NCI-H2029 (cell line): Measurements from ENCODE around the gene CCDC73.
"Not testable (repeated sequence)": the region's sequence is repeated elsewhere in the genome, so short reads cannot be mapped to it uniquely, and the experiment has no call there.

Experiments
- DNase-seq: peaks from one replicate; lab custom pipeline; 2025; lab: John Stamatoyannopoulos, UW

The CCDC73 gene

DNA sequence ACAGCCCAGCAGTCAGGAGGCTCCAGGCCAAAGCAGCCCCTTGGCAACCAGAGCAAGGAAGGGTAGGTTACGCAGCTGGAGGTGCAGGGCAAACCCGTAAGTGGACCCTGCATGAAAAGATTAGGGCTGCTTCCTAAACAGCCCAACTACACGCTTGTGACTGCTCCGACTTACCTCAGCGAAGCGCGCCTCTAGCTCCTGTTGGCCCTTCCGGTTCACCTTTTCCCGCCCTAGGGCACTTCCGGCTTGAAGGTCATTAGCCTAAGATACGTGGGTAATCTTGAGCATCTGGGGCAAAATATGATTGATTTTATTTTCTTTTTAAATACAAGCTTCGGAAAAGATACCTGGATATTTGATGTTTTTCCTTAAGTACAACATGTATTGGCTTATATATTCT, at the start of gene CCDC73:
TSS of gene CCDC73 (minus strand) at position 224 of the 400 bp plus-strand sequence. CDS start 34,419 bp downstream, outside the sequence.
- DNase-seq, result no peak

DNA sequence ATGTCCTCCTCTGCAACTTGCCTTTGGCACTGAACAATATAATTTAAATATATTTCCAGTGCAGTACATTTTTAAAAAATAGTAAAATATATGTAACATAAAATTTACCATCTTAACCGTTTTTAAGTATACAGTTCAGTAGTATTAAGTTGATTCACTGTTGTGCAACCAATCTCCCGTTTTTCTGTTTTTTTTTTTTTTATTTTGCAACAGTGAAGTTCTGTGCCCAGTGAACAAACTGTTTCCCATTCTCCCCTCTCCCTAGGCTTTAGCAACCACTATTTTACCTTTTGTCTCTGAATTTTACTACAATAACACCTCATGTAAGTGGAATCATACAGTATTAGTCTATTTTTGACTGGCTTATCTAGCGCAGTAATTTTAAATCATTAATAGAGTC, 49.1 kb upstream of the CCDC73 start:
- DNase-seq, result no peak

DNA sequence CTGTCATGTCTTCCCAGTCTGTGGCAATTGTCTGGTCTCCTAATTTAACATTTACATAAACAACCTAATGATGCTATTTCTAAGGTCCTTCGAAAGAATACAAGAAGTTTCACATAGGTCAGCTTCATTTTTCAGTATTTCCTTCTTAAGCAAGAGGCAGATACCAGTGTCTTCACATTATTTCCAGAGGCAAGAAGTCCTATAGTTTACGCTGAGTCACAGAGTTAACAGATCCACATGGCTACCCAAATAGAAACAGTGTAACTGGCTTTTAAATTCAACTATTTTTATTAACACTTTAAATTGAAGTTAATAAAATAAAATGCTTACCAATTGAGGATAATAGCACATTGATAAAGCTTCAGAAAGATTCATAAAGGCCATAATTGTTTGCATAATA, 46.1 kb upstream of the CCDC73 start:
- no peak for DNase-seq

DNA sequence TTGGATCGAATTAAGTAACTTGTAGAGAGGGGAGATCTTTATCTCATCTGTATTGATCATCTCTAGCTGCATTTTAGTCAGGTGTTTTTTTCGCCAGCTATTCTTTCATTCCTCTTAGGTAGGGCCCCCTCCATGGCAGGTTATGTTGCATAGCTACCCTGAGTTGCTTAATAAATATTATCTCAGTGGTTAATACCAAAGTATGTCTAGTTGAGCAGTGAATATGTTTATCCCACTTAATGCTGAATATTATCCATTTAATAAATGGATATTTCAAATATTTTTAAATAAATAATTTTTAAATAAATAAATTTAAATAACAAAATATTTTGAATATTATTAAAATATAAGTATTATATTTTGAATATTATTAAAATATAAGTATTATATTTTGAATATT, 44.8 kb upstream of the CCDC73 start:
- DNase-seq, result no peak

DNA sequence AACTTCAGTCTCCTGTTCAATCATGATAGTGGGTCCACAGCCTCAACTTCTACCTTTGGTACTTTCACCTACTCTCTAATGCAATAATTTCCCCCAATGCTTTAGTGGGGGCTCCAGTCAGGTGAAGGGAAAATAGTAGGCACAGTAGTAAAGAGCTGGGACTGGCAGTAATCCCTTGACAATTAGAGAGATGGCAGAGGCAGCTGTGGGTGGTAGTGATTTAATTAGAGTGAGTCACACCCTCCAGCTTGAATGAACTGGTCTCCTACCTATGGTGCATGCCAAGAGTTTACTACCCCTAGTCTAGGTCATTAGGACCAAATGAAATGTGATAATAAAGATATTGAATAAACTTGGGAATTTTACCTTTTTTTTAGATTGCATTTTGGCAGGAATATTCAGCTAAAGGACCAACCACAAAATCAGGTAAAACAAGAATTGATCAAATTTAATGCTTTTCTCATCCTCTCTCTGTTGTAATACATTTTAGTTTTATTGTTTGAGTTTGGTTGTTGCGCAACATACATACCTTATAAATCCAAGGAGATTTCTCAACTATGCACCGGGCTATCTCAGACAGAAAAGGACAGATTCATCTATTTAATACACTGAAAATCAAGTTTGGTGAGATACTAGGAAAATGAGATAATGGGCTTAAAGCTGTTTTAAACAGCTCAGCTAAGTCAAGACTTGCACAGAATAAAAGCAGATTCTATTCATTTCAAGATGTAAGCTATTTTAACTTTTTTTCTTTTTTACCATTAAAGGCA, 44.2 kb upstream of the CCDC73 start:
- DNase-seq, result no peak

DNA sequence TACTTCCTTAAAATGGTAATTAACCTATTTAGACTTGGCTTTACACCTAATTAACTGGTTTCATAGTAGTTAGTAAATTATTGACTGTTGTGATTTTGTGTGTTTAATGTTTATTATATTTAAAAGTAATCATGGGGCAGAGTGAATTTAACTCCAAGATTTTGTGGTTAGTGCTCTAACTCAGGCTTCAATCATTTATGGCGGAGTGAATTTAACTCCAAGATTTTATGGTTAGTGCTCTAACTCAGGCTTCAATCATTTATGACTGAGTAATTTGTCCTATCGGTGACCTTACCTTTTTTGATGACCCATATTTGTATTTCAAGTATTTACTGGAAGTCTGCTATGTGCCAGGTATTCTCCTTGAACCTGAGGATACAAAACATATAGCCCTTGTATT, 42.5 kb upstream of the CCDC73 start:
- no peak for DNase-seq

DNA sequence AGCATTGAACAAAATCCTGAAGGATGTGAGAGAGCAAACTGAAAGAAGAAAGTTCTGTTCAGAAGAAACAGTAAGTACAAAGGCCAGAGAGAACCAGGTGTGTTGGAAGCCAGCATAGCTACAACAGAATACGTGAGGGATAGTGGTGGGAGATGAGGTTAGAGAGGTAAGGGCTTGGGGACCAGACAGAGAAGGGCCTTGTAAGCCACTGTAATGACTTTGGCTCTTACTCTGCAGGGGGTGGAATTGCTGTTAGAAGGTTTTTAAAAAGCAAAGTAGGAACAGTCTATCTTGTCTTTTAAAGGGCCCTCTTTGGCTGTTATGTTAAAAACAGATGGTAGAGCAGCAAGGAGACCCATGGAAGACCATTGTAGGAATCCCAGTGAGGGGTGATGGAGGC, 39.5 kb upstream of the CCDC73 start:
- no peak for DNase-seq

DNA sequence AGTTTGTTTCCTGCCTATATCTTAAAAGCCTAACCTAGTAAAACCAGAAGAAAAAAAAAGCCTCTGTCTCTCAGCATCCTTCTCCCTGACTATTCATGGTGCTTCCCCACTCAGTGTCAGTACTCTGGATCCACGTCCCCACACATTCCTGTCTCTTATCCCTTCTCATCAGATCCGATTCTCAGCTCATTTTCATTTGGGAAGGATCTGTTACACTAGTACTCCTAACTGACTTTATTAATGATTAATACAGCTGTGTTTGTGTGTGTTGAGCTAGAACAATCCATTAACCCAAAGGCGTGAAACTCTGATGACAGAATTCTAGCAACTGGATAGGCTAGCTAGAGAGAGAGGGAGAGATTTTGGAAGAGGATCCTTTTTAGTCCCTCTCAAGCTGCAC, 36.8 kb upstream of the CCDC73 start:
- DNase-seq, result no peak

DNA sequence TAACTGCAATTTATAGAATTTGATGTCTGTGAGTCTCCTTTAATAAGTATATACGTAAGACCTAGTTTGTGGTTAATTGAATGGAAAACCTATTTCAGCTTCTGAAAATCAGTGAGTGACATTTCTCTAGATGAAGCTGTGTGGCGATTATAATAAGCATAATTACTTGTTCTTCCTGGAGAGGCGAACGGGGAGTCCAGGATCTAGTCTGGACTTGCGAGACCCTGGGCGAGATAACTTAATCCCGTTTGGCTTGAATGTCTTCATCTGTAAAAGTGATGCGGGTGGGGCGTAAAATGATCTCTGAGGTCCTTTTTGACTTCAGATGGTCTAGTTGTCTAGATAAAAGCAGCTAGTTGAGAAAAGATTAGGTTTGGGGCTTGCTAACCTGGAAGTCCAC, 36.3 kb upstream of the CCDC73 start:
- no peak for DNase-seq

DNA sequence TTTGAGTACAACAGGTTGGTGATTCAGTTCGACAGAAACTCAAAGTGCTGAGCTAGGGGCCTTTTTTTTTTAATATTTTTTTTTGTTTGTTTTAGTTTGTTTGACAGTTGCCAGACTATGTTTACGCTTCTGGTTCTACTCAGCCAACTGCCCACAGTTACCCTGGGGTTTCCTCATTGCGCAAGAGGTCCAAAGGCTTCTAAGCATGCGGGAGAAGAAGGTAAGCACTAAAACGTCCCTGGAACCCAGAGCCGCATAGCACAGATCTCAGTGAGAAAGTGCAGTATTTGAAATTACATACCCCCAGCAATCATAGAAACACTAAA, 35.9 kb upstream of the CCDC73 start:
- peak; percentile 23 for DNase-seq

DNA sequence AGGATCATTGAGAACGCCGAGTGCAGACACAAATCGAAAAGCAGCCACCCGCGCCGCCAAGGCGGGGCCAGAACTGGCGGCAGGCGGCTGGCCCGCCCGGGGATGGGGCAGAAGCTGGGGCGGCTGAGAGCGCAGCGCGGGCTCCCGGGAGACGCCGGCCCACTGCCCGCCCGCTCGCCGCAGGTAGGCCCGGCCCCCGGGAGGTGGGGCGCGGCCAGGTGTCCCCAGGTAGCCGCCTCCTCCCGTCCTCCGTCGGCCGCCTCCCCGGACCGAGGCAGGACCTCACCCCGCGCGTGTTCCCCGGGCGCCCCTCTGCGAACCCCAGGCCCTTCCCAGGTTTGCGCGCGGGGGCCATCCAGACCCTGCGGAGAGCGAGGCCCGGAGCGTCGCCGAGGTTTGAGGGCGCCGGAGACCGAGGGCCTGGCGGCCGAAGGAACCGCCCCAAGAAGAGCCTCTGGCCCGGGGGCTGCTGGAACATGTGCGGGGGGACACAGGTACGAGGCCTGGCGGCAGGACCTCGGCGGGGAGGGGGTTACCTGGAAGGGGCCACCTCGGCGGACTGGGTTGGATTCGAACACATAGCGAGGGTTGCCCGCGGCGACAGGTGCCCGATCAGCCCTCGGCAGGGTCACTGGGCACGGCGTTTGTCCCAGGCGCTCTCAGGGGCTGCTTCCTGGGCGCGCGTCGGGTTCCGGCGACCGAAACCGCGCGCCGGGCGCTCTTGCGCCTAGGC, 35.4 kb upstream of the CCDC73 start, which contains the start of gene PRRG4:
TSS of gene PRRG4 (plus strand) at position 248 of the 733 bp plus-strand sequence. CDS start 603 bp downstream, outside the sequence.
- DNase-seq, result peak; percentile 83

DNA sequence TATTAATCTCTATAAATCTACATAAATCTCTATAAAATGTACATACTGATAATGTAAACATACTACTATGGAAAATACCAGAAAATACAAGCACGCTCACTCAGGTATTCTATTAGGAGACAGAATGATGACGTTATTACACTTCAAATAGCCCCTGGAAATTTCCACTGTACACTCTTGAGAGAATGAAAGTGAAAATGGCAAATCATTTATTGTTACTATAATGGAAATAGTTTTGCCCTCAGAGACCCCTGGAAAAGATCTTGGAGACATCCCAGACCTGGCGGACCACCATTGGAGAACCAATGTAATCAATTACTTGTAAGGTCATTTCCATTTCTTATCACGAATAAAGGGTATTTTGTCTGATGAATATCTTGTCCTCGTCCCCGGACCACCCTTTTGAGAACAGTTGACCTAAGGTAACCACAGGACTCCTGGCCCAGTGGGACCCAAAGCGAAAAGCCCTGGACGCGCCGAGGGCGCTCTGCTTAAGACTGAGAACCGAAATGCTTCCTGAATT, 34.8 kb upstream of the CCDC73 start:
- peak; percentile 74 for DNase-seq

DNA sequence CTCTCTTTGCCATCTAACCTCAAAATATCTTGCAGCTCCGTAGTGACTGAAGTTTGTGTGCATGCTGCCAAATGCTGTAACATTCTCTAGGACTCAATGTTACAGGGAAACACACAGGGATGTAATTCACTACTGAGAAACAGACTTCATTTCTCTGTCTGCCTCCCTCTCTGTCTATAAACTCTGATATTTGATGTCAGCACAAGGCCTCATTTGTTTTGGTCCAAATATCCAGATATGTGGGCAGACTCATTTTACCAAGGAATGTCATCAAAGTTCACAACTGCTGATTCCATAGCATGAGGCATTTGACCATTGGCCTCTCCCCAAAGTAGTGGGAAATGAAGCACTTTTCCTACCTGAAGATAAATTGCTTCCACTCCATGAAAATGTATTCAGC, 32.8 kb upstream of the CCDC73 start:
- no peak for DNase-seq

DNA sequence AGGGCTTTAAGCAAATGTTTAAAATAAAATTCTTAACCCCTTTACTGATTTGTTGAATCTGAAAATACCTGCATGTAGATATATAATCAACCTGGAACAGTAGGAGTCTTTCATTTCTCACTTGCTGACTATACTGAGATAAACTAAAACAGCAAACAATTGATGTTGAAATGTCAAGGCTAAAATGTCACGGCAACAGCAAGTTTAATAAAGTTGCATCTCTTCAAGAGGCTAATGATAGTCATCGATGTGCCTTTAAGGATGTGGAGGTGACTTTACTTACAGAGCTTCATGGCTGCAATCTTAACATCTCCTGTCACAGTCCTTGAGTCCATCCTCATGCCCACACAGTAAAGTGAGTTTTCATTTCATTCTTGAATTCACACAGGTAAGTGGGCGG, 31.7 kb upstream of the CCDC73 start:
- no peak for DNase-seq

DNA sequence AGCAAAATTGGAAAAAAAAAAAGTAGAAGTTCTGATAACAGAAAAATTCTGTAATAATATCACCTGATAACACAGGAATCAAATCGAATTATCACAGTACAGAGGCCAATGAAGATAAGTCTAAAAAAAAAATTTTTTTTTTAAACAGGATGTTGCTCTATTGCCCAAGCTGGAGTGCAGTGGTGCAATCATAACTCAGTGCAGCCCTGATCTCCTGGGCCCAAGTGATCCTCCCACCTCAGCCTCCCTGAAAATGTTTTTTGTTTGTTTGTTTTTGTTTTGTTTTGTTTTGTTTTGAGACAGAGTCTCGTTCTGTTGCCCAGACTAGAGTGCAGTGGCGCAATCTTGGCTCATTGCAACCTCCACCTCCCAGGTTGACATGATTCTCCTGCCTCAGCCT, 29.2 kb upstream of the CCDC73 start:
- DNase-seq, result not testable (repeated sequence)

DNA sequence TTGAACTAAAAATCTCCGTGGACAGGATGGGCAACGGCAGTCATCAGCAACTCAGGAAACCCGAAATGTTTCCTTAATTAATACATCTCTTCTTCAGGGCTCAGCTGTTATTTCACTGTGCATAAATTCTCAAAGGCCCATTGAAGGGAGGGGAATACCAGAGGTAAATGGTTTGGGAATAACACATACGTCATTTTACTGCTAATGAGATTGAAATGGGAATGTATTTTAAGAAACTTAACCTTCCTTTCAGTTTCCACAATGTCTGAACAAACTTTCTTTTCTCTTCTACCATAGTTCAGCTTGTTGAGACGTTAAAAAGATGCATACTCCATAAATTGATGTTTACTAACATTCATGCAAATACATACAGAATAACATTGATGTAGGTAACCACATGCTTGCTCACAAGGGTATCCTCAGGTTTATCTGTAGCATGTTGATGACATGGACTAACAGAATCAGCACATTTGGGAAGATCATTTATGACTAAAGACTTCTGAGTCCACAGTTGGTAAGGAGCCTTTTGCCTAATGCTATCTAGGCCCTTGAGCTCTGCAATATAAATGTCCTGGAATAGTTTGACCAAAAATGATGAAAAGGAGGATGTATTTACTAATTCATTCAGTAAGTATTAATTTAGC, 27.6 kb upstream of the CCDC73 start:
- DNase-seq, result no peak

DNA sequence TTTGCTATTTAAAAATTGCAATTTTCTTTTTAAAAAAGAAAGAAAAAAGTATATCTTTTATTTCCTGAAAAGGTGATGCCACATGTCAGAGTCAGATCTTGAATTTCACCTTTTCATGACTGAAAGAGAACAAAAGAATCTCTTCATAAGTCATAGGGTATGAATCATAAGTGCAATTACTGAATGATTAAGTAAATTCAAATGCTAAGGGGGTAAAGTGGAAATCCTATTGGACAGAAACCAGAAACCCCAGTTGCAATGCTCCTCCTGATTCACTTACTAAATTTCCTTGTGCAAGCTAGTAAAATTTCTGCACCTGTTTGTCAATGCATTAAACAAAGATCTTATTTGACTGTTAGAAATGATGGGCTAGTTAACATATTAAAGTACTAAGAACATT, 27.1 kb upstream of the CCDC73 start:
- DNase-seq, result no peak

DNA sequence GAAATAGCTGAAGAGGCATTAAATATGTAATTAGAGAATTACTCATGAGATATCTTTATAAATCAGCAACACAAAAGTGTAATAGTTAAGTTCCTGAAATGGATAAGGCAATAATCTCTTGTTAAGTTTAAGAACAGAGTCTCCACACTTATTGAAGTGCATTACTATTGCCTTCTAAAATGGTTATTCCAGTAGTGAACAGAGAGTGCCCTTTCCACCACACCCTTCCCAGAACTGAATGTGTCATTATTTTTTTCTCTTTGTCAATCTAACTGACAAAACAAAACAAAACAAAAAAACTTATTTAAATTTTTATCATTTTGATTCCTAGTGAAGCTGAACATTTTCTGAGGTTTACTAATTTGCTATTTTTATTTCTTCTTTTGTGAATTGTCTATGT, 26.0 kb upstream of the CCDC73 start:
- no peak for DNase-seq

DNA sequence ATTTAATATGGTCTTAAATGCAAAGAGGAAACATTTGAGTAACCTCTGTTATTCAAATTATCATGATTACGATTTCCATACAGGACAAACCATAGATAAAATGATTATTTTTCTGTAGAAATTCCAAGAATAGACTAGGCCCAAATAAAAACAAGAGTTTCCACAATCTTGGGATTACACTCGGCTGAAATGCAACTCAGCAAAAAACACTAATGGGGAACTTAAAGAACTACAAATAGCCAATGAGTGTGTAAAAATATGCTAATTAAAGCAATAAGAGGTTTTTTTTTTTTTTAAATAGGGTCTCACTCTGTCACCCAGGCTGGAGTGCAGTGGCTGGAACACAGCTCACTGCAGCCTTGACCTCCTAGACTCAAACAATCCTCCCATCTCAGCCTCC, 24.7 kb upstream of the CCDC73 start:
- DNase-seq, result no peak

DNA sequence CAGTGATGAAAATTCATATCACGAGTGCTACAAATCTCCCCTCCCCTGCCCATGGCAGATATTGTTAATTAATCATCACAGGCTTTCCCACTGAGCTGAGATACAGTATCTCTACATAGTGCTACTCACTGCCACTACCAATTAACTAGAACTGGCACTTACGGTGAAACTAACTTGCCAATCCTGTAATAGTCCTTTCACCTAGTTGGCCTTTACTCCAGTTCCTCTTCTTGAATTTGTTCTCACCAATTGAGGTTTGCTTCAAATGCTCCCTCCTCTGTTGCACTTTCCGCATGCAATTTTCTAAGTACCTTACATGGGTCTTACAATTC, 23.4 kb upstream of the CCDC73 start:
- no peak for DNase-seq

DNA sequence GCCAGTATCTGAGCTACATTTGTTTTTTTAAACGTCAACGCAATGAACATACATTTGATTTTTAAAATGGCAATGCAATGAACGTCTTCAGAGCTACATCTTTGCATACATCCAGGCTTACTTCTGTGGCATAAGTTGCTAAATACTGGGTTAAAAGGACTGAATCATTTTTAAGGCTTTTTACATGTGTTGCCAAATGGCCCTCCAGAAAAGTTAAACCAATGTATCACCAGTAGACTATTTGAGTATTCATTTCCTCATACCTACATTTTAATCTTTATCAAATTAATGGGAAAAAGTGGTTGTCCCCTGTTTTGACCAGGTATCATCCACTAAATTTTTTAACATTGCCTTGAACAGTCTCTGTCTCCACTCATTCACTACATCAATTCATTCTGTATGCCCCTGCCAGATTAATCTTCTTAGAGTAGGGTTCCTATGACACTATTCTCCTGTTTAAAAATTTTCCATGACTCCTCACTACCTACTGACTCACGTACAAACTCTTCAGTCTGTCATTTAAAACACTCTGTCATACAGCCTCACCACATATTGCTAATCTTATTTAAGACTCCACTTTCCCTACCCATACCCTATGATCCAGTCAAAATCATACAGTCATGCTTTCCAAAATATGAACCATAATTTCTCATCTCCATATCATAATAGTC, 22.9 kb upstream of the CCDC73 start:
- no peak for DNase-seq

DNA sequence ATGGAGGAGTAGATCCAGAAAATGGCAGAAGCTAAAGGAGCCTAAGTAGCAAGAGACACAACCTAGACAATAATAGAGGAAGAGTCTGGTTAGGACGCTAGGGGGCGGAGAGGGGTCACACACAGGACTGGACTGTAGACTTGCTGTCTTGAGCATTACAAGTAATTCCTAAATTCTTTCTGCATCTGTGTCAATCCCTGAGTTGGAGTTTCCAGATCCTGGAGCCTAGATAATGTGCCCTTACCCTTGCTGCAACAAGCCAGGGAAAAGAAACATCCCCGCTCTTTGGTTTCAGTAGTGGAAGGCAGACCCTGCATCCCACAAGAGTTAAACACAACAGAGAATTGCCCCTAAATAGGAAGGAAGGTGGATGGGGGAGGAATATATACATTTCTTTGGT, 14.9 kb upstream of the CCDC73 start:
- DNase-seq, result peak; percentile 42

DNA sequence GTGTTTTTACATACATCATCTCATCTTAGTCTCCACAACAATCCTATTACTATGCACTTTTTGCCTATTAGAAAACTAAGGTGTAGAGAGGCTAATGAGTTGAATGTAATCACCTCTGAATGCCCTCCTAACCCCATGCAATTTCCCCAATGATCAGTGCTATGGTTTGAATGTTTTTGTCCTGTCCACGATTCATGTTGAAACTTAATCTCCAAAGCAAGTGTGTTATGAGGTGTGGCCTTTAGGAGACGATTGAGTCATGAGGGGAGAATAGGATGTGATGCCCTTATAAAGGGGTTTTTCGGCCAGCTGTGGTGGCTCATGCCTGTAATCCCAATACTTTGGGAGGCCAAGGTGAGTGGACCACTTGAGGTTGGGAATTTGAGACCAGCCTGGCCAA, 2.0 kb upstream of the CCDC73 start:
- DNase-seq, result no peak
